Breast epithelium (tissue), 3 donors: ENCODE data around the gene SNX27.

Experiments used
- CTCF ChIP-seq, 3 donors: fragments of 450-650 bp; IDR thresholded peaks; one replicate each; pipeline ENCODE4 v1.5.1; 2016 to 2017; ENCODE audit warnings: antibody characterized with exemption in 3 of 3, mild to moderate bottlenecking in 3 of 3, moderate library complexity in 3 of 3
- POLR2A ChIP-seq: fragments of 450-650 bp; IDR thresholded peaks from one replicate; pipeline ENCODE4 v1.6.1; 2016; ENCODE audit warnings: antibody characterized with exemption, mild to moderate bottlenecking, moderate library complexity

GRCh38 chr1:151574575-151575529, 37.0 kb upstream of the SNX27 start:
- TF ChIP-seq CTCF (IDR thresholded peaks at IDR 0.05), result no peak
- TF ChIP-seq POLR2A, result no peak
